Activated T-helper 17 cell treated with anti-CD3 and anti-CD28 coated beads, Interleukin-2, amount 50 U/mL, for 72 hours (primary cell): Measurements from ENCODE around the gene SLC16A12. TPM values are rescaled to one million over a fixed set of nuclear protein-coding genes. Genes with fewer than 3 reads are reported as not detected.

Source experiments
- ATAC-seq: fragments of 150-1000 bp; cut with Tn5 transposase; replicated peaks from 2 replicates; pipeline ENCODE4 v1.10.0; 2021; ENCODE audit warnings: mild to moderate bottlenecking, moderate library complexity
- H3K27ac Mint-ChIP-seq: one replicate; pipeline ENCODE4 v1.8.0; 2022; ENCODE audit warnings: mixed read lengths
- H3K27me3 Mint-ChIP-seq: one replicate; pipeline ENCODE4 v1.8.0; 2022; ENCODE audit warnings: mixed read lengths
- H3K36me3 Mint-ChIP-seq: one replicate; pipeline ENCODE4 v1.8.0; 2022; ENCODE audit warnings: low read depth, mild to moderate bottlenecking, mixed read lengths
- H3K4me1 Mint-ChIP-seq: one replicate; pipeline ENCODE4 v1.8.0; 2022; ENCODE audit warnings: mixed read lengths
- H3K4me3 Mint-ChIP-seq: one replicate; pipeline ENCODE4 v1.8.0; 2022; ENCODE audit warnings: mild to moderate bottlenecking, mixed read lengths
- H3K9me3 Mint-ChIP-seq: one replicate; pipeline ENCODE4 v1.8.0; 2022; ENCODE audit warnings: mixed read lengths
- total RNA-seq, 2 donors: library from RNA; stranded (reverse); gene quantifications; one replicate each; pipeline ENCODE4 v1.2.3, GENCODE V29; 2022

Gene SLC16A12
- total RNA-seq, 2 donors from 2014 or later: not detected

- no peaks in the 10 kb centered on the region for H3K9me3 Mint-ChIP-seq
- H3K4me3 Mint-ChIP-seq: no peak overlapping the region
- no peaks in the 10 kb centered on the region for H3K4me1 Mint-ChIP-seq
- no peaks in the 10 kb centered on the region for H3K36me3 Mint-ChIP-seq
- H3K27me3 Mint-ChIP-seq: peaks cover 34% of the 10 kb centered on the region
- H3K27ac Mint-ChIP-seq: no peak overlapping the region
- ATAC-seq: no peak
Observed at GRCh38 chr10:89478085-89478738, 57.2 kb downstream of the SLC16A12 start.

DNA sequence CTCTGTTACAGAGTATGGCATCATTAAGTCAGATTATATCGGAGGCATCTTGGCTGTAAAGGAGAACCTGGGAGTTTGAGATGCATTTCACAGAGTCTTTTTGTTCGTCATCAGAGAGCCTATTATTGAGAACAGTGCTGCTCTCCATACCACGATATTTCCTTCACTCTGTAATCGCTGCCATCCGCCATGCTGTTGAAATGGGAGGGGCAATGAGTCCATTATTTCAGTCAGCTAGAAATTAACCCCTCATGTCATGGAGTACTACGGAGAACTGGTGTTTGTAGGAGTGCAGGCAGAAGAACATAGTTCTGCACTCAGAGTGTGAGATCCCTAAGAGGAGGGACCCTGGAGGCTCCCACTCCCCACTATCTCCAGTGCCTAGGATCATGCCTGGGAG is 59.2 kb downstream of the SLC16A12 start:
- Mint-ChIP-seq H3K36me3 (no peaks in the 10 kb centered on the region), H3K9me3 (no peaks in the 10 kb centered on the region), H3K27ac (no peak overlapping the region), H3K4me3 (no peak overlapping the region), H3K4me1 (peaks cover 2% of the 10 kb centered on the region), H3K27me3 (peaks cover 29% of the 10 kb centered on the region)
- no peak for ATAC-seq

GRCh38 chr10:89475591-89475998 is 59.8 kb downstream of the SLC16A12 start:
- Mint-ChIP-seq H3K27me3 (peaks cover 24% of the 10 kb centered on the region), H3K9me3 (no peaks in the 10 kb centered on the region), H3K27ac (no peak overlapping the region), H3K4me3 (no peak overlapping the region), H3K4me1 (peaks cover 8% of the 10 kb centered on the region), H3K36me3 (no peaks in the 10 kb centered on the region)
- no peak for ATAC-seq

GRCh38 chr10:89475125-89475524 is 60.3 kb downstream of the SLC16A12 start:
- Mint-ChIP-seq H3K27me3 (peaks cover 20% of the 10 kb centered on the region), H3K27ac (no peak overlapping the region), H3K4me3 (no peak overlapping the region), H3K4me1 (peaks cover 8% of the 10 kb centered on the region), H3K9me3 (no peaks in the 10 kb centered on the region), H3K36me3 (no peaks in the 10 kb centered on the region)
- ATAC-seq: no peak

GRCh38 chr10:89474452-89474851 is 60.9 kb downstream of the SLC16A12 start:
- Mint-ChIP-seq H3K4me3 (no peak overlapping the region), H3K27me3 (peaks cover 16% of the 10 kb centered on the region), H3K4me1 (peaks cover 8% of the 10 kb centered on the region), H3K9me3 (no peaks in the 10 kb centered on the region), H3K27ac (no peak overlapping the region), H3K36me3 (no peaks in the 10 kb centered on the region)
- ATAC-seq: no peak

GRCh38 chr10:89471110-89471809 is 64.1 kb downstream of the SLC16A12 start:
- Mint-ChIP-seq H3K4me1 (peaks cover 8% of the 10 kb centered on the region), H3K4me3 (no peak overlapping the region), H3K27ac (peak overlapping the region; percentile 6), H3K27me3 (peaks cover 8% of the 10 kb centered on the region), H3K9me3 (no peaks in the 10 kb centered on the region), H3K36me3 (no peaks in the 10 kb centered on the region)
- ATAC-seq: no peak

- Mint-ChIP-seq H3K9me3 (no peaks in the 10 kb centered on the region), H3K4me1 (peaks cover 8% of the 10 kb centered on the region), H3K4me3 (no peak overlapping the region), H3K27ac (peak overlapping the region; percentile 6), H3K27me3 (peaks cover 8% of the 10 kb centered on the region), H3K36me3 (no peaks in the 10 kb centered on the region)
- ATAC-seq: no peak
Observed at GRCh38 chr10:89470628-89471027, 64.8 kb downstream of the SLC16A12 start.

- H3K4me1 Mint-ChIP-seq: peaks cover 8% of the 10 kb centered on the region
- ATAC-seq: no peak
- H3K9me3 Mint-ChIP-seq: no peaks in the 10 kb centered on the region
- no peak overlapping the region for H3K27ac Mint-ChIP-seq
- H3K36me3 Mint-ChIP-seq: no peaks in the 10 kb centered on the region
- H3K27me3 Mint-ChIP-seq: peaks cover 8% of the 10 kb centered on the region
- H3K4me3 Mint-ChIP-seq: no peak overlapping the region
Observed at GRCh38 chr10:89469517-89469916, 65.9 kb downstream of the SLC16A12 start.

- no peaks in the 10 kb centered on the region for H3K27me3 Mint-ChIP-seq
- no peak overlapping the region for H3K4me3 Mint-ChIP-seq
- H3K4me1 Mint-ChIP-seq: peaks cover 8% of the 10 kb centered on the region
- ATAC-seq: no peak
- H3K27ac Mint-ChIP-seq: no peak overlapping the region
- no peaks in the 10 kb centered on the region for H3K36me3 Mint-ChIP-seq
- H3K9me3 Mint-ChIP-seq: no peaks in the 10 kb centered on the region
Observed at GRCh38 chr10:89468191-89468965, 67.0 kb downstream of the SLC16A12 start.

GRCh38 chr10:89466599-89467035 is 68.8 kb downstream of the SLC16A12 start:
- Mint-ChIP-seq H3K36me3 (no peaks in the 10 kb centered on the region), H3K27me3 (no peaks in the 10 kb centered on the region), H3K27ac (no peak overlapping the region), H3K4me3 (no peak overlapping the region), H3K4me1 (peaks cover 8% of the 10 kb centered on the region), H3K9me3 (peaks cover 3% of the 10 kb centered on the region)
- no peak for ATAC-seq

- Mint-ChIP-seq H3K9me3 (peaks cover 7% of the 10 kb centered on the region), H3K36me3 (no peaks in the 10 kb centered on the region), H3K4me1 (no peaks in the 10 kb centered on the region), H3K4me3 (no peak overlapping the region), H3K27ac (no peak overlapping the region), H3K27me3 (peaks cover 3% of the 10 kb centered on the region)
- no peak for ATAC-seq
Observed at GRCh38 chr10:89465196-89465595, 70.2 kb downstream of the SLC16A12 start.

DNA sequence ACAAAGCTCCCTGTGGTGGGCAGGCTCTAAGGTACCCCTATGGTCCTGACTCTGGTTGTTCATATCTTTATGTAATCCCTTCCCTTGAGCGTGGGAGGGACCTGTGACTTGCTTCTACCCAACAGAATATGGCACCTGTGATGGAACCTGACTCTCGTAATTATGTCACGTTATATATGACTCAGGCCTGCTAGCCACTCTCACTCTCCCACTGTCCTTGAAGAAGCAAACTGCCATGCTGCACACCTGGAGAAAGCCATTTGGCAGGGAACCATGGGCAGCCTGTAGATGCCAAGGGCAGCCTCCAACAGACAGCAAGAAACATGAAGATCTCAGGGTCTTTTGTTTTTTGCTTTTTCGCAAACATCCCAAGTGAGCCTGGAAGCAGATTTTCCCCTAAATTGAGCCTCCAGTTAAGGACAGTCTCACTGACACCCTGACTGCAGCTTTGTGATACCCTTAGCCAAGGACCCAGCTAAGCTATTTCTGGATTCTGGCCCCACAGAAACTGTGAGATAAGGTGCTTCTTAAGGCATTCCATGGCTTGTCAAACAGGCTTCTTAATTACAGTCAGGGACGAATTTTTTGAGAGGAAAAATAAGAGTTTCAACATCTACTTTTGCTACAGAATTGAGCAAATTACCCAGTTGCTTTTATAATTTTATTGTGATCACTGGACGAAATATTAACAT is 71.4 kb downstream of the SLC16A12 start:
- Mint-ChIP-seq H3K27ac (no peak overlapping the region), H3K9me3 (peaks cover 7% of the 10 kb centered on the region), H3K4me3 (no peak overlapping the region), H3K27me3 (peaks cover 3% of the 10 kb centered on the region), H3K36me3 (no peaks in the 10 kb centered on the region), H3K4me1 (no peaks in the 10 kb centered on the region)
- ATAC-seq: no peak

DNA sequence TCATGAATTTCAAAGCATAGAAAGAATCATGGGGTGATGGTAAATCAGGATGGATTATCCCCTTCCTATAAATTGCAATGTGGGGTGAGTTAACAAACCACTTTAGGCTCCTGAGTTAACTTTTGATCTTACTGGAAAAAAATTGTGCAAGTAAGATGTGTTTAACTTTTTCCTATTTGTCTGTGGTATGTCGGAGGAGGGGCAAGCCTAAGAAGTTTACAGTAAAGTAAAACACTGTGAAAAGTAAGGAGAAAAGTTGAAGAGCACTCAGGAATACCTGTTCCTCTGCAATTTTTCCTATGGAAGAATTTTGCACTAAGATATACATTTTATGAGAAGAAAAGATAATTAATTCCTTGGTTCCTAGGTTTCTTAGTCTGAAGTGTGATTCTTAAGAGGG is 76.6 kb downstream of the SLC16A12 start:
- Mint-ChIP-seq H3K9me3 (peaks cover 7% of the 10 kb centered on the region), H3K27me3 (peaks cover 9% of the 10 kb centered on the region), H3K36me3 (no peaks in the 10 kb centered on the region), H3K27ac (no peak overlapping the region), H3K4me1 (no peaks in the 10 kb centered on the region), H3K4me3 (no peak overlapping the region)
- no peak for ATAC-seq

- Mint-ChIP-seq H3K27ac (no peak overlapping the region), H3K27me3 (peaks cover 9% of the 10 kb centered on the region), H3K4me3 (no peak overlapping the region), H3K9me3 (peaks cover 7% of the 10 kb centered on the region), H3K4me1 (no peaks in the 10 kb centered on the region), H3K36me3 (no peaks in the 10 kb centered on the region)
- no peak for ATAC-seq
Observed at GRCh38 chr10:89458291-89458690, 77.1 kb downstream of the SLC16A12 start.
